ENCODE data around the gene BID.

DNA sequence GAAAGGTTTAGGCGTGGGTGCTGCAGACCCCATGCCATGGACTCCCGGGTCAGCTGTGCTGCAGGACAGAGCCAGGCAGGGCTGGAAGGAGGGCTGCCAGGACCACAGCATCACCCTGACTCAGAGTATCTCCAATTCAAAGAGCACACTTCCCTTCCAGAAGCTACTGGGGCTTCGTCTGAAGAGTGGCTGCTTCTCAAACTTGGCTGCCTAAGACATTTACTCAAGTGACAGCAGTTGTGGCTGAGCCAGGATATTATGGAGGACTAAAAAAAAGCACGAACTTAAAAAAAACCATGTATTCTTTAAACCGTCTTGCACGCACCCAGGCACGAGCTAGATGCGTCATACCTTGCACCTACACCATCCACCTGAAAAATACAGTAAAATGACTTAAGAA, 13.0 kb upstream of the BID start:
- TF ChIP-seq, protein P1, sequence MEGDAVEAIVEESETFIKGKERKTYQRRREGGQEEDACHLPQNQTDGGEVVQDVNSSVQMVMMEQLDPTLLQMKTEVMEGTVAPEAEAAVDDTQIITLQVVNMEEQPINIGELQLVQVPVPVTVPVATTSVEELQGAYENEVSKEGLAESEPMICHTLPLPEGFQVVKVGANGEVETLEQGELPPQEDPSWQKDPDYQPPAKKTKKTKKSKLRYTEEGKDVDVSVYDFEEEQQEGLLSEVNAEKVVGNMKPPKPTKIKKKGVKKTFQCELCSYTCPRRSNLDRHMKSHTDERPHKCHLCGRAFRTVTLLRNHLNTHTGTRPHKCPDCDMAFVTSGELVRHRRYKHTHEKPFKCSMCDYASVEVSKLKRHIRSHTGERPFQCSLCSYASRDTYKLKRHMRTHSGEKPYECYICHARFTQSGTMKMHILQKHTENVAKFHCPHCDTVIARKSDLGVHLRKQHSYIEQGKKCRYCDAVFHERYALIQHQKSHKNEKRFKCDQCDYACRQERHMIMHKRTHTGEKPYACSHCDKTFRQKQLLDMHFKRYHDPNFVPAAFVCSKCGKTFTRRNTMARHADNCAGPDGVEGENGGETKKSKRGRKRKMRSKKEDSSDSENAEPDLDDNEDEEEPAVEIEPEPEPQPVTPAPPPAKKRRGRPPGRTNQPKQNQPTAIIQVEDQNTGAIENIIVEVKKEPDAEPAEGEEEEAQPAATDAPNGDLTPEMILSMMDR (IDR thresholded peaks at IDR 0.05 in 2 of 3, conservative IDR thresholded peaks at IDR 0.05 in 1 of 3; ENCODE audit: control insufficient read depth in 2 of 3, extremely low read depth in 1 of 3, insufficient read depth in 1 of 3, low read depth in 3 of 3, low read length in 3 of 3), result no peak
- TF ChIP-seq NRF1 (conservative IDR thresholded peaks at IDR 0.05; ENCODE audit: low read depth, low read length), result no peak
- no peak for TF ChIP-seq FOXK2 (IDR thresholded peaks at IDR 0.05)
- TF ChIP-seq YY1 (IDR thresholded peaks at IDR 0.05; ENCODE audit: low read depth, low read length), result no peak
- no peak for TF ChIP-seq EZH2 (IDR thresholded peaks at IDR 0.05; ENCODE audit: borderline replicate concordance, control insufficient read depth, low read depth, low read length)
- TF ChIP-seq, protein P2, sequence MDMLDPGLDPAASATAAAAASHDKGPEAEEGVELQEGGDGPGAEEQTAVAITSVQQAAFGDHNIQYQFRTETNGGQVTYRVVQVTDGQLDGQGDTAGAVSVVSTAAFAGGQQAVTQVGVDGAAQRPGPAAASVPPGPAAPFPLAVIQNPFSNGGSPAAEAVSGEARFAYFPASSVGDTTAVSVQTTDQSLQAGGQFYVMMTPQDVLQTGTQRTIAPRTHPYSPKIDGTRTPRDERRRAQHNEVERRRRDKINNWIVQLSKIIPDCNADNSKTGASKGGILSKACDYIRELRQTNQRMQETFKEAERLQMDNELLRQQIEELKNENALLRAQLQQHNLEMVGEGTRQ (IDR thresholded peaks at IDR 0.05; ENCODE audit: borderline replicate concordance, low read depth, low read length), result no peak
- TF ChIP-seq, protein P3, sequence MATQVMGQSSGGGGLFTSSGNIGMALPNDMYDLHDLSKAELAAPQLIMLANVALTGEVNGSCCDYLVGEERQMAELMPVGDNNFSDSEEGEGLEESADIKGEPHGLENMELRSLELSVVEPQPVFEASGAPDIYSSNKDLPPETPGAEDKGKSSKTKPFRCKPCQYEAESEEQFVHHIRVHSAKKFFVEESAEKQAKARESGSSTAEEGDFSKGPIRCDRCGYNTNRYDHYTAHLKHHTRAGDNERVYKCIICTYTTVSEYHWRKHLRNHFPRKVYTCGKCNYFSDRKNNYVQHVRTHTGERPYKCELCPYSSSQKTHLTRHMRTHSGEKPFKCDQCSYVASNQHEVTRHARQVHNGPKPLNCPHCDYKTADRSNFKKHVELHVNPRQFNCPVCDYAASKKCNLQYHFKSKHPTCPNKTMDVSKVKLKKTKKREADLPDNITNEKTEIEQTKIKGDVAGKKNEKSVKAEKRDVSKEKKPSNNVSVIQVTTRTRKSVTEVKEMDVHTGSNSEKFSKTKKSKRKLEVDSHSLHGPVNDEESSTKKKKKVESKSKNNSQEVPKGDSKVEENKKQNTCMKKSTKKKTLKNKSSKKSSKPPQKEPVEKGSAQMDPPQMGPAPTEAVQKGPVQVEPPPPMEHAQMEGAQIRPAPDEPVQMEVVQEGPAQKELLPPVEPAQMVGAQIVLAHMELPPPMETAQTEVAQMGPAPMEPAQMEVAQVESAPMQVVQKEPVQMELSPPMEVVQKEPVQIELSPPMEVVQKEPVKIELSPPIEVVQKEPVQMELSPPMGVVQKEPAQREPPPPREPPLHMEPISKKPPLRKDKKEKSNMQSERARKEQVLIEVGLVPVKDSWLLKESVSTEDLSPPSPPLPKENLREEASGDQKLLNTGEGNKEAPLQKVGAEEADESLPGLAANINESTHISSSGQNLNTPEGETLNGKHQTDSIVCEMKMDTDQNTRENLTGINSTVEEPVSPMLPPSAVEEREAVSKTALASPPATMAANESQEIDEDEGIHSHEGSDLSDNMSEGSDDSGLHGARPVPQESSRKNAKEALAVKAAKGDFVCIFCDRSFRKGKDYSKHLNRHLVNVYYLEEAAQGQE (IDR thresholded peaks at IDR 0.05; ENCODE audit: low read depth, low read length), result no peak

Measured in GM12878 (cell line).